HG02588 (cell line): ENCODE data around the gene GDPD5.
"Not testable (repeated sequence)": the region's sequence is repeated elsewhere in the genome, so short reads cannot be mapped to it uniquely, and the experiment has no call there.

ENCODE experiments used
- ATAC-seq: cut with Tn5 transposase; IDR thresholded peaks from one replicate; pipeline ENCODE4 v1.9.1; 2021; ENCODE audit warnings: mild to moderate bottlenecking, moderate library complexity; ENCODE audit not compliant: unreplicated experiment

Gene GDPD5

GRCh38 chr11:75430714-75431532 lies 94.8 kb downstream of the GDPD5 start:
- ATAC-seq, result no peak

GRCh38 chr11:75429902-75430713 lies 95.6 kb downstream of the GDPD5 start:
- ATAC-seq, result no peak

GRCh38 chr11:75429641-75429901 lies 96.2 kb downstream of the GDPD5 start:
- ATAC-seq, result no peak

GRCh38 chr11:75428989-75429640 lies 96.6 kb downstream of the GDPD5 start:
- no peak for ATAC-seq

DNA sequence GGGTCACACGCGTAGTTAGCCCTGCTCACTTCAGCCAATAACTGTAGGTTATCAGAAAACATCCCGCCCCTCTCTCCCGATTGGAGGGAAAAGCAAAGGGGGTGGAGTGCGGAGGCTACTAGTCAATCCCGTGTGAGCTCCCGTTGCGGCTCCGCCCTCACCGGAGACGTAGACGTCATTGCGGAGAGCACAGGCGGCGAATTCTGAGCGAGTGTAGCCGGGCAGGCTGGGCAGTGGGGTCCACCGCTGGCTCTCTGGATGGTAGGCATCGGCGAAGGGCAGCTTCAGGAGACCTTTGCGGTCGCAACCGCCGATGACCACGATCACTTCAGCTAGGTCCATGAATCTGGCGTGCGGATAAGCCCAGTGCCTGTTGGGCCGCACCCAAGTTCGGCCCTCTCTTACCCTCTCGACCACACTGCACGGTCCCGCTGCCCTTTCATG lies 97.4 kb downstream of the GDPD5 start:
- peak; percentile 61 for ATAC-seq

GRCh38 chr11:75427181-75427580 lies 98.6 kb downstream of the GDPD5 start:
- ATAC-seq, result no peak

GRCh38 chr11:75426720-75427086 lies 99.0 kb downstream of the GDPD5 start:
- no peak for ATAC-seq

GRCh38 chr11:75425422-75425821 lies 100.3 kb downstream of the GDPD5 start:
- ATAC-seq, result no peak

- no peak for ATAC-seq
These were observed 101.3 kb downstream of the GDPD5 start for GRCh38 chr11:75424396-75424795.

DNA sequence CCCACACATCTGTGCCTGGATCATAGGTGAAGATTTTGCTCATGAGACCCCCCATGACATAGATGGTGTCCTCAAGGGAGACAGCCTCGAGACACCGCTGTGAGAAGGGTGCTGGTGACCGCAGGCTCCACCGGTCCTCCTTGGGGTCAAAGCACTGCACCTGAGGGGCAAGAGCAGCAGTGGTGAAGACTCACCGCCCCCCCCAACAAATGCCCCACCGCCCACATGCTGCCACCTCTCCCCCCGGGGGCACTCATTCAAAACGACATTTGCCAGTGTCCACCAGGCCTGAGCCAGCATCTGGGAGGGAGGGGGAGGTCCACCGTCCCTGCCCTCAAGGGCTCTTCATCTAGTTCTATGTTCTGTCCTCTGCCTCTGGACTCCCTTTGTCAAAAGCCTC lies 102.0 kb downstream of the GDPD5 start:
- no peak for ATAC-seq

- no peak for ATAC-seq
These were observed 103.2 kb downstream of the GDPD5 start for GRCh38 chr11:75422248-75423231.

GRCh38 chr11:75421902-75422247 lies 103.9 kb downstream of the GDPD5 start:
- no peak for ATAC-seq

- no peak for ATAC-seq
These were observed 104.6 kb downstream of the GDPD5 start for GRCh38 chr11:75421035-75421602.

DNA sequence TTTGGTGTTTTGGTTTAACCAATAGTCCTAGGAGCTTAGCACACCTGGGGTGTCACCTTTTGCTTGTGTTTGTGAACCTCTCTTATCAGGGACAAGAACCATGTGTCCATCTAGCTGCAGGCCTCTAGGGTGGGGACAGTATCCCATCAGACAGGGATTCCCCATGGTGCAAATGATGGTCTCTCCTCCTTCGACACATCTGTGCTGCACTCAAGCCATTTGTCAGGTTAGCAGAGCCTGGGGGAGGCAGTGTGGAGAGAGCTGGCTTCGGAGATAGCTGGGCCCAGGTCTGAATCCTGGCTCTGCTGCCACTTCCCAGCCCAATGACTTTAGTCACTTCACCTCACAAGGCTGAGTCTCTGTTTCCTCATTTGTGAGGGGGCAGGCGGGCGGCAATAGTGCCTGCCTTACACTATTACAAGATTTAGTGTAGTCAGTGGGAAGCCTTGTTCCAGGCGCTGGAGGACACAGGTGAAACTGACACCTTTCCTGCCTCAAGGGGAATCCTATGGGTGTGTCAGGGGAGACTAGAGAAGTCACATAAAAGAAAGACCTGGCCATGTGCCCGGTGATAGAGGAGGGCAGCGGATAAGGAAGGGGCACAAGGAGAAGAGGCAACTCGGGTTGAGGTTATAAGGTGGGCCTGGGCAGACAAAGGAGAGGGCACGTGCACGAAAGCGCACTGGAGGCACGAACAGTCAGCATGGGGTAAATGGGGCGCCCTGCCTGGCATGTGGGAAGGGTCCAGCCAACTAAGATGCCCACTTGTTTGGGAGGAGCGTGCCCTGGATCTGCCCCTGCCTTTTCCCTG lies 105.3 kb downstream of the GDPD5 start:
- ATAC-seq, result no peak

GRCh38 chr11:75413864-75414263 lies 111.9 kb downstream of the GDPD5 start:
- no peak for ATAC-seq

DNA sequence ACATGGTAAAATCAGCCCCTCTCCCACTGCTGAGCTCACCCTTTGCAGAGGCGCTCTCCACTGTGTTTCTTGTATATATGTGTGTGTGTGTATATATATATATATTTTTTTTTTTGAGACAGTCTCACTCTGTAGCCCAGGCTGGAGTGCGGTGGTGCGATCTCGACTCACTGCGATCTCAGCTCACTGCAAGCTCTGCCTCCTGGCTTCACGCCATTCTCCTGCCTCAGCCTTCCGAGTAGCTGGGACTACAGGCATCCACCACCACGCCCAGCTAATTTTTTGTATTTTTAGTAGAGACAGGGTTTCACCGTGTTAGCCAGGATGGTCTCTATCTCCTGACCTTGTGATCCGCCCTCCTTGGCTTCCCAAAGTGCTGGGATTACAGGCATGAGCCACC lies 112.6 kb downstream of the GDPD5 start:
- ATAC-seq, result not testable (repeated sequence)

DNA sequence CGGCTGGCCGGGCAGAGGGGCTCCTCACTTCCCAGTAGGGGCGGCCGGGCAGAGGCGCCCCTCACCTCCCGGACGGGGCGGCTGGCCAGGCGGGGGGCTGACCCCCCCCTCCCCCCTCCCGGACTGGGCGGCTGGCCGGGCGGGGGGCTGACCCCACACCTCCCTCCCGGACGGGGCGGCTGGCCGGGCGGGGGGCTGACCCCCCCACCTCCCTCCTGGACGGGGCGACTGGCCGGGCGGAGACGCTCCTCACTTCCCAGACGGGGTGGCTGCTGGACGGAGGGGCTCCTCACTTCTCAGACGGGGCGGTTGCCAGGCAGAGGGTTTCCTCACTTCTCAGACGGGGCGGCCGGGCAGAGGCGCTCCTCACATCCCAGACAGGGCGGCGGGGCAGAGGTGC lies 115.8 kb downstream of the GDPD5 start:
- not testable (repeated sequence) for ATAC-seq

DNA sequence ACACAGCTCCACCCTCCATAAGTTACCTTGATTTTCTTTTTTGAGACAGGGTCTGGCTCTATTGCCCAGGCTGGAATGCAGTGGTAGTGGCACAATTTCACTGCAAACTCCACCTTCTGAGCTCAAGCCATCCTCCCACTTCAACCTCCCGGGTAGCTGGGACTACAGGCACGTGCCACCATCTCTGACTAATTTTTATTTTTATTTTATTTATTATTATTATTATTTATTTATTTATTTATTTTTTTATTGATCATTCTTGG lies 116.9 kb downstream of the GDPD5 start:
- ATAC-seq, result no peak

DNA sequence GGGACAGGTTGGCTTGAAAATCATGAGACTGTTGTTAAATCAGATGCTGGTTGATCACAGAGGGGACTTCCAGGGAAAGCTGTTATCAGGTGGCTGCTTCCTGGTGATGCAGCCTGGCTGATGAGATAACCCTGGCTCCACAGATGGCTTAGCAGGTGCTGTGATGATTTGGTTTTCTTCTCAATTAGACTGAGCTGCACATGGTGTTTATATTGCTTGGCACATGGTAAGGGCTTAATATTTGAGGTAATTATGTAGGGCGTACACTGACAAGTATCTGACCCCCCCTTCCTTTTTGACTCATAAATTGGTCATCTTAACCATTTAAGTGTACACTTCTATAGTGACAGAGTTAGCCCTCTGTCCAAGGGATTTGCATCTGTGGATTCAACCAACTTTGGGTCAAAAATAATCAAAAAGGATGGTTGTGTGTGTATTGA lies 119.4 kb downstream of the GDPD5 start:
- no peak for ATAC-seq
